Hindlimb muscle (tissue), 1 donor: Measurements from ENCODE around the gene DENND4B. TPM values are rescaled to one million over a fixed set of nuclear protein-coding genes. Genes with fewer than 3 reads are reported as not detected.
"Not testable (repeated sequence)": the region's sequence is repeated elsewhere in the genome, so short reads cannot be mapped to it uniquely, and the experiment has no call there.

Experiments
- DNase-seq: peaks from one replicate; pipeline ENCODE4 v3.0.0-alpha.2; 2013
- polyA plus RNA-seq: library from polyadenylated mRNA; unstranded; fragments of 120-200 nt; gene quantifications from one replicate; pipeline ENCODE4 v1.2.1, GENCODE V29; 2013; ENCODE audit not compliant: insufficient read length

Gene DENND4B
- polyA plus RNA-seq, 1 donor = 39.7 TPM

DNA sequence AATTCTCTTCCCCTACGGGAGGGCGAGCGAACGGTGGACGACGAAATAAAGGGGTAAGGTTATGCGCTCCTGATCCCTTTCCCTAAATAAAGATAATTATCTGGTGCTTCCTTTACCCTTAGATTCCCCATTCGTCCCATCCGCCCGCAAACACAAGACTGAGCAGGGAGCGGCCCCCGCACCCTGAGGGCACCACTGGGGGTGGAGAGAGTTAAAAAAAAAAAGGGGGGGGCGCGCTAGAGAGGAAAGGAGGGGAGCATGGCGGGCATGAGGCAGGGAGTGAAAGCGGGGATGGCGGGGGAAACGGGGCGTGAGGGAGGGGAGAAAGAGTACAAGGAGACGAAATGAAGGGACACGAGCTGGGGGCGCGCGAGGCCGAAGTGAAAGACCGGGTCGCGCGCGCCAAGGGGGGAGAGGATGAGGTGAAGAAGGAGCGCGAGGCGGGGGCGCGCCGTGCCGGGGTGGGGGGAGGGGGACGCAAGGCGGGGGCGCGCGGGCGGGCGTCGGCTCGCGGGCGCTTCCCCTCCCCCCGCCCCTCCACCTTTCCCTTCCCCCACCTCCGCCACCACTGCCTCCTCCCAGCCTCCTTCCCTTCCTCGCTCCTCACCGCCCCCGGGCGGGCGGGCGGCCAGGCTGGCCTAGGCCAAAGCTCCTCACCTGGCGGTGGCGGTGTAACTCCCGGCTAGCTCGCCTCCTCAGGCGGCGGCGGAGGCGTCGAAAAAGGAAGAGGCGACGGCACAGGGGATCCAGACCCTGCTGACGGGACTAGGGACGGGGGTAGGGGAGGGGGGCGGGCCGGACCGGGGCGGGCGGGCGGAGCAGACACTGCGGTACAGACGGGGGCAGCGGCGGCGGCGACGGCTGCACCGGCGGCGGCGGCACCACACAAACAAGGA is 24.2 kb downstream of the DENND4B start:
- no peak for DNase-seq

DNA sequence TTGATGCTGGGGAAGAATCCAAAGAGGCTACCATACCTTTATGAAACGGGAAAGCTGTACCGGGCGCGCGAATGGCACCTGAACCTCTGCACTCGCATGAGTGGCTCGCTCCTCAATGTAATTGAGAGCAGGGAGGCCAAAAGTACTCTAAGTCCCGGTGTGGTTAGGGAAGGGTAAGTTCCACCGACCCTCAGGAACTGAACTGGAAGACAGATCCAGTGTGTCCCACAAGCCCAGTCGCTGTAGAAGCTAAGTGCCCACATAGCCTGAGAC is 24.8 kb downstream of the DENND4B start:
- no peak for DNase-seq

DNA sequence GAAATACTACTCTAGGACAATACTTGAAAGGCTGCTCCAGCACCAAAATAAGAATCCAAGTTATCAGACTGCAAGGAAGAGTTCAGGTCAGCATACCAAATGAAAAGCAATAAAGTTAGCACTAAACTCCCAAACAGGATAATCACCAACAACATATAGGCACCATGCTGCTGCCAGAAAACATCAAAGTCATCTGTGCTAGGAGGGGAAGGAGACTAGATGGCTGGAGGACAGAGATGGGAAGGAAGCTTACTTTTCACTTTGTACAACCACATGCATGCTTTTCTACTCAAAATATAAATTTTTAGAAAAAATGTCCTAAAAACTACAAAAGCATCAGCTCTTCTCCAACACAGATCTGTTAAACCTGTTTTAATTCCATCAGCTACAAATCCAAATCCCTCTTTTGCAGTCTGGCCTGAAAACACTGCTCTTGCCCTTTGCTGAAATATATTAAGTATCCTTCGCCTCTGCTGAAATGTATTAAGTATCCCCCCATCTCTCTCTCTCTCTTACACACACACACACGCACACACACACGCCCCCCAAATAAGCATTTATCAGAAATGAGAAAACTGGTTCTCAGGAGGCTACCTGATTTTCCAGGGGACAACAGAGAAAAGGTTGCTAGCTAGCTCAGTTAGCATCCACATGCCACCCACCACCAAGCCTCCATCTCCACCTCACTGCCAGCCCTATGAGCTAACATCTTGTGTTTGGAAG is 25.3 kb downstream of the DENND4B start:
- no peak for DNase-seq

DNA sequence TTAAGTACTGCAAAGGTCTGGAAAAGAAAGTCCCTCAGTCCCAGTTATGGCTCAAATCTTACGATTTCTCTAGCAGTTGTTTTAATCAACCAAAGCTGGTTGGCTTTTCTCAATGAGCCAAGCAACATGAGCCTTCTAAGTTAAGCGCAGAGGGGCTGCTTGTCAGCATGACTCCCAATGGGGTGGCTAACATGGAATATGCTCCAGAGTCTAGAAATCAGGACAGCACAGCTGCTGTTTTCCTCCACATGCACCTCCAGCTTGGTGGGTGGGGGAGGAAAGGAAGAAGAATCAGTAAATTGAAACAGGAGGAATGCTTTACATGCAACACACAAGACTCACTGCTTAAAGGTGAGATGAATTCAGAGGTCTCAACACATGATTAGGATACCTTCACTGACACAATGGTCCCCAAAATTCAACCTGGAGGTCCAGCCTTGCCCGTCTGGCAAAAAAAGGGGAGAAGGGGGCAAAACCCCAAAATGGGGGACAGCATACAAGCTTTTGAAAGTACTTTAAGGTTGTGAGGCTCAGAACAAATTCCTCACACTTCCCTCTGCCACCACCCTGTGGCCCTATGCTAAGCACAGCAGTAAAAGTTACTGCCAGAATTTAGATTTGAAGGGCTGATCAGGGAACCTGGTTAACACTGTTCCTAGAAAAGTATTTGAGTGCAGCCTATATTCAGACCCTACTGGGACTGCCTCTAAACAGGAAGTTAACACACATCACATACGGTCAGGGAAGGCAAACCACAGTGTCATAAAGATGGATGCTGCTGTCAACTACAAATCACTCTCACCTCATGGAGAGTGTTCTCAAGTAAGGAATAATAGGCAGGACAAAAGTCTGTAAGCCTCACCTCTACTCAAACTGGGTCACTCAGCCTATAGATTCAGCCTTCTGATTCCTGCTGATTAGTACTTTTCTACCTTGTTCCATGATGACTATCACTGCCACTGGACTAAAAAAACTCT is 26.4 kb downstream of the DENND4B start:
- no peak for DNase-seq

DNA sequence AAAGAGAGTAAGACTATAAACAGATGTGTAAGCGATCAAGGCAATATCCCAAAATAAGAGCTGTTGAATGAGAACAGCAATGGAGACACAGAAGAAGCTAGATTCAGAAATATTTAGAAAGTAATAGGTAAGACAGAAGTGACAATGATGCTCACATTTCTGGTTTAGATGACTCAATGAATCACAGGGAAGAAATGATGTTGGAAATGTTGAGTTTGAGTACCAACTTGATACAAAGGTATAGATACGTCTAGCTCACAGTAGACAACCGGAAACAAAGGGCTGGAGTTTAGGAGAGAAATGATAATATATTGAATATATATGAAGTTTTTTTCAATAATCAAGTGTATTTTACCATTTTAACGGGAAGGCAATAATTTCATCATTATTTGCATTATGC is 30.2 kb downstream of the DENND4B start:
- DNase-seq = no peak

DNA sequence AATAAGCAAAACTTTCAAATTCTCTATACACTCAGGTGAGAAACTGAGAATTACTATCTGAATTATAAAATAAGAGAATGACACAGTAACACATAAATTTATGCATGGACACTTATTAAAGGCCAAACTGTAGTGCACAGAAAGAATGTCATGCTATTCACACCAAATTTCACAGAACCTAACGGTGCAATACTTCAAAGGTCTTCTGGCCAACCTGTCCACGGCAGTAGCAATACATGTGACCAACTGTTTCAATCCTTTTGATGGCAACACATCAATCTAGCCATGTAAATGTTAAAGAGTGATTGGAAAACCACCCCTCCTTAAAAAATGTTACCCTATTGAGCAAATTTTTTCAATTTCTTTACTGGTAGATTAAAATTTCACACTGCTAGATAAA is 34.2 kb downstream of the DENND4B start:
- no peak for DNase-seq

DNA sequence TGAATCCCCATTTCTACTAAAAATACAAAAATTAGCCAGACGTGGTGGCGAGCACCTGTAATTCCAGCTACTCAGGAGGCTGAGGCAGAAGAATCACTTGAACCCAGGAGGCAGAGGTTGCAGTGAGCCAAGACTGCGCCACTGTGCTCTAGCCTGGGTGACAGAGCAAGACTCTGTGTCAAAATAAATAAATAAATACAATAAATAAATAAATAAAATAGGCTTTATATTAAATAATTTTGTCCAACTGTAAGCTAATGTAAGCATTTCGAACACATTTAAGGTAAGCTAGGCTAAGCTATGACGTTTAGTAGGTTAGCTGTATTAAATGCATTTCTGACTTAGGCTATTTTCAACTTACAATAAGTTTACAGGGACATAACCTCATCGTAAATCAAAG is 36.0 kb downstream of the DENND4B start:
- DNase-seq = not testable (repeated sequence)

DNA sequence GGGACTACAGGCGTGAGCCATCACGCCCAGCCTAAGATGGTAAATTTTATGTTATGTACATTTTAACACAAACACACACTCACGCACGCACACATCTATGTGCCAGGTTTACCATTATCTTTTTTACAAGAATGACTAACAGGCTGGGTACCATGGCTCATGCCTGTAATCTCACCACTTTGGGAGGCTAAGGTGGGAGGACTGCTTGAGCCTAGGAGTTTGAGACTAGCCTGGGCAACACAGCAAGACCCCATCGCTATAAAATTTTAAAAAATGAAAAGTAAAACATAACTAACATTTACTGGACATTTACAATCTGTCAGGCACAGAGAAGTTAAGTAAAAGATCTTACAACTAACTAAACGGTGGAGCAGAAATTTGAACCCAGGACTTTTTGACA is 38.4 kb downstream of the DENND4B start:
- no peak for DNase-seq

DNA sequence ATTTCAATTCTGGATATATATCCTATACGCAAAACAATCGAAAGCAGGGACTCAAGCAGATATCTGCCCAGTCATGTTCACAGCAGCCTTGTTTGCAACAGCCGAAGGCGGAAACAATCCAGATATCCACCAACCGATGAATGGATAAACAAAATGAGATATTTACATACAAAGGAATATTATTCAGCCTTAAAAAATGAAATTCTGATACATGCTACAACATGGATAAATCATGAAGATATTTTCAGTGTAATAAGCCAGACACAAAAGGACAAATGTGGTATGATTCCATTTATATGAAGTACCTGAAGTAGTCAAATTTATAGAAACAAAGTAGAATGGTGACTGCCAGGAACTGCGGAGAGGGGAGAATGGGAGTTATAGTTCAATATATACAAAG is 39.4 kb downstream of the DENND4B start:
- DNase-seq = no peak

DNA sequence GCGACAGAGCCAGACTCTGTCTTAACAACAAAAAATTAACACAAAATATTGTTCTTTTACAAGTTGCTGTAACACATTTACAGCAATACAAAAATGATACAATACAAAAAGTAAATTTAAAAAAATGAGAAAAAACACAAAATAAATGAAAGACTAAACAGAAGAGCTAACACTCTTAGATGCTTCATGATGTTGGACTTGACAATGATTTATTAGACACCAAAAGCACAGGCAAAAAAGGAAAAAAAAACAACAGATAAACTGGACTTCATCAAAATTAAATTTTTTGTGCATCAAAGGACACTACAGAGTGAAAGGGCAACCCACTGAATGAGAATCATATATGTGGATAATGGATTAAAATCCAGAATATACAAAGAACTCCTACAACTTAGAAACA is 40.1 kb downstream of the DENND4B start:
- no peak for DNase-seq

DNA sequence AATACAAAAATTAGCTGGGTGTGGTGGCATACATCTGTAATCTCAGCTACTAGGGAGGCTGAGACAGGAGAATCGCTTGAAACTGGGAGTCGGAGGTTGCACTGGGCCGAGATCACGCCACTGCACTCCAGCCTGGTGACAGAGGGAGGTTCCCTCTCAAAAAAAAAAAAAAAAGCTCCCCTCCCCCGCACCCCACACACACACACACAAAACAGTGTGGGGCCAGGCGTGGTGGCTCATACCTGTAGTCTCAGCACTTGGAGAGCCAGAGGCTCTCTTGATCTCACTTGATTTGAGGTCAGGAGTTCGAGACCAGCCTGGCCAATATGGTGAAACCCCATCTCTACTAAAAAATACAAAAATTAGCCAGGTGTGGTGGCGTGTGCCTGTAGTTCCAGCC is 40.6 kb downstream of the DENND4B start:
- DNase-seq = not testable (repeated sequence)

DNA sequence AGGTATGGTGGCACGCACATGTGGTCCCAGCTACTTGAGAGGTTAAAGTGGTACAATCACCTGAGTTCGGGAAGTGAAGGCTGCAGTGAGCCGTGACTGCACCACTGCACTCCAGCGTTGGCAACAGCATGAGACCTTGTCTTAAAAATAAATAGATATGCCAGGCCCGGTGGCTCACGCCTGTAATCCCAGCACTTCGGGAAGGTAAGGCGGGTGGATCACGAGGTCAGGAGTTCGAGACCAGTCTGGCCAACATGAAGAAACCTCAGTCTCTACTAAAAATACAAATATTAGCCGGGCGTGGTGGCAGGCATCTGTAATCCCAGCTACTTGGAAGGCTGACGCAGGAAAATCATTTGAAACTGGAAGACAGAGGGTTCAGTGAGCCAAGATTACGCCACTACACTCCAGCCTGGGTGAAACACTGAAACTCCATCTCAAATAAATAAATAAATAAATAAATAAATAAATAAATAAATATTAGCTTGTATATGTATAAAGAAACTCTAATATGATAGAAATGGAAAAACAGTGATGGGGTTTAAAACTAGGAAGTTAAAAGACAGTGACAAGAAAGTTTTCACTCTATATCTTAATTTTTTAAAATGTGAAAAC is 42.6 kb downstream of the DENND4B start:
- DNase-seq = no peak

DNA sequence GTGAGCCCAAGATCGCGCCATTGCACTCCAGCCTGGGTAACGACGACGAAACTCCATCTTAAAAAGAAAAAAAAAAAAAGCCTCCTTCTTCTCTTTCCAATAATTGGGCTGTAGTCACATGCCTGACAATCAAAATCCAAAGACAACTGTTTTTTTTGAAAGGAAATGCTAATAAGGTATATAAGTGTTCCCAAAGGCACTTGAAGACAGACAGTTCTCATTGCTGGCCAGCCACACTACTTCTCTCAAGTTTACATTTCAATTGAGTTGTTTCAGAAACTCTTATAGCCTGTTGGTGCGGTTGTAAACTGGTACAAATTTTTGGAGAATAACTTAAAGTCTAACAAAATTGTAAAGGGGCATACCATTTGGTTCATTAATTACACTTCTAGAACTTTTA is 47.0 kb downstream of the DENND4B start:
- no peak for DNase-seq

DNA sequence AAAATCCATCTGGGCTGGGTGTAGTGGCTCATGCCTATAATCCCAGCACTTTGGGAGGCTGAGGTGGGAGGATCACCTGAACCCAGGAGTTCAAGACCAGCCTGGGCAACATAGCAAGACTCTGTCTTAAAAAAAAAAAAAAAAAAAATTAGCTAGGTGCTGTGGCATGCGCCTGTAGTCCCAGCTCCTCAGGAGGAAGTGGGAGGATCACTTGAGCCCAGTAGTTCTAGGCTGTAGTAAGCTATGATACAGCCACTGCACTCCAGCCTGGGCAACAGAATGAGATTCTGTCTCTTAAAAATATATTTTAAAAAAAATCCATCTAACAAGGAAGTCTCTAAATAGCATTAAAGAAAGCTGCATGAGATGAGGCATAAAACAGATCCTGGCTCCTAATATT is 50.7 kb downstream of the DENND4B start:
- not testable (repeated sequence) for DNase-seq

DNA sequence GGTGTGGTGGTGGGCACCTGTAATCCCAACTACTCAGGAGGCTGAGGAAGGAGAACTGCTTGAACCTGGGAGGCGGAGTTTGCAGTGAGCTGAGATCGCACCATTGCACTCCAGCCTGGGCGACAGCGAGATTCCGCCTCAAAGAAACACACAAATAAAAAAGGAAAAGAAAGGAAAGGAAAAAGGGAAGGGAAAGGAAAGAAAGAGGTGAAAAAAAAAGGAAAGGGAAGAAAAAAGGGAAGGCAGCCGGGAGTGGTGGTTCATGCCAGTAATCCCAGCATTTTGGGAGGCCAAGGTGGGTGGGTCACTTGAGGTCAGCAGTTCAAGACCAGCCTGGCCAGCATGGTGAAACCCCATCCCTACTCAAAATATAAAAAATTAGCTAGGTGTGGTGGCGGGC is 55.5 kb downstream of the DENND4B start:
- DNase-seq = not testable (repeated sequence)

DNA sequence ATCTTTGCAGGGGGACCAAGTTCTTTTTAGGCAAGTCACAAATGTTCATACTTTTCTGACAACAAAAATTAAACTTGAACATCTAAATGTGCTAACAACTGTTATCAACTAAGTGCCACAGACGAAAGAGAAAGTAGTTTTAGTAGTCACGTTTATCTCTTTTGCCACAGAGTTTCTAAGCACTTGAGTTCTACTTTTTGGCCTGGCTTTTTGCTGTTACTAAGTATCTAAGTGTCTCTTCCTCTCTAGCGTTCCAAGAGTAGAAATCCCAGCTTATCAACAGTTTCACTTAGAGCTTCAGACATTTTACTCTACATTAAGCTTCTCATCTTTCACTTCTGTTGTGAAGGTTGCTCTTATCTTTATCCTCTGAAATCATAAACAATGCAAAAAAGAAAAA is 58.0 kb downstream of the DENND4B start:
- no peak for DNase-seq

DNA sequence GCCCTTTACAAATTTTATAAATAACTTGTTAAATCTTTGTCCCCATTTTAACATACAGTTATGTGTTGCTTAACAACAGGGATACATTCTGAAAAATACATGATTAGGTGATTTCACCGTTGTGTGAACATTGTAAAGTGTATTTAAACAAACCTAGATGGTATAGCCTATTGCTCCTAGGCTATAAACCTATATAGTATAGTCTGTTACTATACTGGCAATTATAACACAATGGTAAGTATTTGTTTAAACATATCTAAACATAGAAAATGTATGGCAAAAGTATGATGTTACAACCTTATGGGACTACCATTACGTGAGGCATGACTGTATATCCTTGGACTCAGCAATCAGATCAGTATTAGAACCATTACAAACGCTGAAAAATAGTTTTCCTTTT is 60.4 kb downstream of the DENND4B start:
- DNase-seq = no peak

DNA sequence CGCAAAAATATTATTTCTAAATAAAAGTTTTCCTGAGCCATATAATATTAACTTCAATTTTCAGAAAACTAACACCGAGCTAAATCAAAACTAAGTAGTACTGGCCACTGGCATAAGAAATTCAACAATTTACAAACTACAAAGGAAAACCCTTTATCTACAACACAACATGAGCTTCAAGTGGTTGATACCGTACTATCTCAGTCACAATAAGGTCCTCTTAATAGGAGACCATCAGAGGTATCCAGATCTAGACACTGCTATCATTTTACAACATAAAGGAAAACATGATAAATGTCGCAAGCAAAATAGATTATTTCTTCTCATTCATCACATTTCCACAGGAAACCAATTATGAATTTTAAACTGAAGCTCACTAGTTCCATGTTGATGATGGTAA is 63.3 kb downstream of the DENND4B start:
- no peak for DNase-seq

DNA sequence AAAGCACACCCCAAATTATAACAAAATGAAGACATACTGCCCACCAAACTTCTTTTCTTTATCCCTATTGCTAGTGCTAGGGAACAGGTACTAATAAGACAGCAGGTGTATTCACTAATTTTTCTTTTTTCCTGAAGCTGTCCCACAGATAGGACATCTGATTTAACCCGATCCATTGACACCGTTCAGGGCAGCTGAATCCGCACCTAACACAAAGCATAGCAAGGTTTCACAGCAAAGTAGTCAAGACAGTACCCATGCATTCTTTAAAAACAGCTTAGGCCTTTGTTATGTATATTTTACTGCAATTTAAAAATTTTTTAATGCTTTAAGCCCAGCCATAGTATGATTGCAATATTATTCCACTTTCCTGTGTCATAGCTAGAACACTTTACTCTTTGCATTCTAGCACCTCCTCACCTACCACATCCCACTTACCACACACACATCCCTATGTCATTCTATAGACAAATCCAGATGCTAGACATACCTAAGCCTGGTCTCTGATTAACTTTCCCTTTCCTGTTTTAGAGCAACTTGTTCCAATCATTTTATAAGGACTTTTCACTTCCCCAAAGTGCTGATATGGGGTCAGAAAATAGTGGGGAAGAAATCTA is 64.1 kb downstream of the DENND4B start:
- DNase-seq = no peak

DNA sequence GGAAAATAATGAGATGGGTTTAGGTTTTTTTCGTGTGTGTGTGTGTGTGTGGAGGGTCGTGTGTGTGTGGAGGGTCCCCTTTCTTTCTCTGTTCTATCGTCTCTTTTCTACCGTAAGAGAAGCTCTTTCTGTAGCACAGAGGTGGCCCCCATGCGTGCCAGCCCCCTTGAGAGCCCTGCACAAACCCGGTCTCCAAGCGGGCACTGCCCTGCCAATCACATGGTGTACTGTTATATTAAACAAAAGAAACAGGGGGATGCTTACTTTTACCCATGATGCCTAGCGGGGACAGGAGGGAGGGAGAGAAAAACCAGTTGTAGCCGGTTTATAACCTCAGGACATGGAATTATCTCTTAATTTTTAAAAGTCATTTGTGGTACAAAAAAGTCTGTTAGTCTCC is 64.8 kb downstream of the DENND4B start:
- peak; percentile 56 for DNase-seq

DNA sequence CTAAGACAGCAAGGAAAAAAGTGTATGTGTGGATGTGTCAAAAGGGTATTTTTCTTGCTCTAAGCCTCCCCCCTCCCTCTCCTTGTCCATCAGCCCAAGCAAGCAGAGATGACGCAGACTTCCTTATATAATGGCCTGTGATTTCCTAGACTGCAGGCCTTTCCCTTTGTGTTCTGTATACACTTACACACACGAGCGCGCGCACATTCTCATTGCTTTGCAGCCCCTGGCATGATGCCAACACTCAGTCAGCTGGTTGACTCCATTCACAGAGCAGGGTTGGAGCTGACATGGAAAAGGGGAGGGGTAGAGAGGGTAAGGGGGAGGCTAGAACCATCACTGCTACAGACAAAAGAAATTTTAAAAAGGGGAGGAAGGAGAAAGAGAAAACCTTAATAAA is 65.6 kb downstream of the DENND4B start:
- peak; percentile 94 for DNase-seq

DNA sequence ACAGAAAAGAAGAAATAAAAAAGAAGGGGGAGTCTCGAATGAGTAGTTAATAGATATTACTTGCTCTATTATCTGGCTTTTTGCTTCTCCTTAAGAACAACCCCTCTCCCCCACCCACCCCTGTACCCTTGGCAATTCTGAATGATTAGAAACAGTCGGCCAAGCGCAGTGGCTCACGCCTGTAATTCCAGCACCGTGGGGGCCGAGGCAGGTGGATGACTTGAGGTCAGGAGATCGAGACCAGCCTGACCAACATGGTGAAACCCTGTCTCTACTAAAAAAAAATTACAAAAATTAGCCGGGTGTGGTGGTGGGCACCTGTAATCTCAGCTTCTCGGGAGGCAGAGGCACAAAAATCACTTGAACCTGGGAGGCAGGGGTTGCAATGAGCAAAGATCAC is 66.5 kb downstream of the DENND4B start:
- DNase-seq = no peak
